GM12873 (cell line): ENCODE results near the gene SPSB3.

Source experiments
- CTCF ChIP-seq: IDR thresholded peaks from 2 replicates; pipeline ENCODE4 v1.5.1; 2012; ENCODE audit warnings: low read depth, mild to moderate bottlenecking, moderate library complexity, low read length, control low read depth; ENCODE audit not compliant: insufficient read depth; ENCODE audit errors: missing control alignments

Gene SPSB3

GRCh38 chr16:1785846-1786170 lies 3.4 kb upstream of the SPSB3 start:
- TF ChIP-seq CTCF, result no peak

- TF ChIP-seq CTCF, result no peak
These were observed 2.8 kb upstream of the SPSB3 start for GRCh38 chr16:1784977-1785845.

GRCh38 chr16:1781758-1782407 lies 488 bp downstream of the SPSB3 start:
- TF ChIP-seq CTCF, result no peak

GRCh38 chr16:1781254-1781653 lies 1.1 kb downstream of the SPSB3 start:
- no peak for TF ChIP-seq CTCF

- no peak for TF ChIP-seq CTCF
These were observed 1.7 kb downstream of the SPSB3 start for GRCh38 chr16:1780677-1781072.

GRCh38 chr16:1779741-1780676 lies 2.4 kb downstream of the SPSB3 start:
- no peak for TF ChIP-seq CTCF
